Keratinocyte (primary cell): ENCODE results near the gene ILKAP. TPM values are rescaled to one million over a fixed set of nuclear protein-coding genes. Genes with fewer than 3 reads are reported as not detected.

Experiments
- DNase-seq: peaks from one replicate; pipeline ENCODE4 v3.0.0-alpha.2; 2011; ENCODE audit warnings: low read depth, missing footprints, low spot score
- FAIRE-seq: peaks from 2 replicates; lab custom pipeline; 2011; peaks lifted over from hg19 to GRCh38; lab: Jason Lieb, UNC
- H2AFZ ChIP-seq: 2 replicates; pipeline ENCODE4 v1.6.0; 2012; ENCODE audit warnings: low read length, control low read depth, inconsistent platforms; ENCODE audit not compliant: control insufficient read depth
- H3K27ac ChIP-seq: 2 replicates; pipeline ENCODE4 v1.5.1; 2011; ENCODE audit warnings: low read length; ENCODE audit not compliant: control insufficient read depth, insufficient read depth
- H3K27me3 ChIP-seq: 3 replicates; pipeline ENCODE4 v1.6.0; 2011; ENCODE audit warnings: low read length; ENCODE audit not compliant: control insufficient read depth, insufficient read depth; ENCODE audit errors: extremely low read depth
- H3K36me3 ChIP-seq, 2 experiments: 2 replicates in 1 of 2; 3 replicates in 1 of 2; pipeline ENCODE4 v1.5.1; 2011; ENCODE audit warnings: low read length in 2 of 2, mild to moderate bottlenecking in 1 of 2; ENCODE audit not compliant: control insufficient read depth in 2 of 2, insufficient read depth in 2 of 2; ENCODE audit errors: extremely low read depth in 1 of 2
- H3K4me1 ChIP-seq: 3 replicates; pipeline ENCODE4 v1.5.1; 2011; ENCODE audit warnings: low read length; ENCODE audit not compliant: control insufficient read depth, insufficient read depth; ENCODE audit errors: extremely low read depth
- H3K4me2 ChIP-seq: 3 replicates; pipeline ENCODE4 v1.6.0; 2011; ENCODE audit warnings: low read depth, low read length; ENCODE audit not compliant: control insufficient read depth, insufficient read depth; ENCODE audit errors: extremely low read depth
- H3K4me3 ChIP-seq, 3 experiments: fragments of 200-600 bp in 1 of 3; sonication (generic) in 1 of 3; 2 replicates in 2 of 3; 3 replicates in 1 of 3; pipeline ENCODE4 v1.5.1; 2011 to 2016; ENCODE audit warnings: low read length in 3 of 3, mild to moderate bottlenecking in 3 of 3, control low read depth in 2 of 3, inconsistent platforms in 1 of 3, low read depth in 1 of 3, mixed read lengths in 1 of 3, mixed run types in 1 of 3, moderate library complexity in 1 of 3; ENCODE audit not compliant: control insufficient read depth in 2 of 3, insufficient read depth in 2 of 3; ENCODE audit errors: extremely low read depth in 1 of 3
- H3K79me2 ChIP-seq: 2 replicates; pipeline ENCODE4 v1.6.0; 2012; ENCODE audit warnings: low read length; ENCODE audit not compliant: control insufficient read depth, insufficient read depth
- H3K9ac ChIP-seq: 3 replicates; pipeline ENCODE4 v1.6.0; 2011; ENCODE audit warnings: low read length; ENCODE audit not compliant: control insufficient read depth, insufficient read depth; ENCODE audit errors: extremely low read depth
- H3K9me1 ChIP-seq: 3 replicates; pipeline ENCODE4 v1.6.0; 2011; ENCODE audit warnings: low read length; ENCODE audit not compliant: control insufficient read depth, insufficient read depth; ENCODE audit errors: extremely low read depth
- H3K9me3 ChIP-seq: 2 replicates; pipeline ENCODE4 v1.5.1; 2012; ENCODE audit warnings: low read depth, low read length; ENCODE audit not compliant: control insufficient read depth
- H4K20me1 ChIP-seq: 3 replicates; pipeline ENCODE4 v1.6.0; 2011; ENCODE audit warnings: low read length; ENCODE audit not compliant: control insufficient read depth, insufficient read depth; ENCODE audit errors: extremely low read depth
- EZH2 ChIP-seq: IDR thresholded peaks from one replicate; pipeline ENCODE4 v1.6.1; 2012; ENCODE audit warnings: inconsistent platforms, mild to moderate bottlenecking, low read length, moderate library complexity
- dilution Hi-C: fragments of 300-500 bp; cut with MboI; formaldehyde crosslinking; loops from one replicate; pipeline ENCODE4 v1.7.0; 2020; ENCODE audit warnings: low sequenced_read_pairs; ENCODE audit not compliant: extremely low pct_ligation_motif_present
- polyA plus RNA-seq, 5 experiments: library from polyadenylated mRNA; depleted of rRNA in 3 of 5; stranded (reverse) in 3 of 5; stranded (forward) in 1 of 5; unstranded in 1 of 5; fragments of >200 nt; gene quantifications; 1 replicate in 1 of 5; 2 replicates in 3 of 5; 3 replicates in 1 of 5; pipeline versions ENCODE4 v1.2.1 to v1.2.3, GENCODE V29; 2011 to 2012; ENCODE audit warnings: missing spikeins in 2 of 5, low read depth in 1 of 5, low replicate concordance in 1 of 5
- TF ChIP-seq, protein P1 (sequence below), 3 experiments: IDR thresholded peaks in 1 of 3; conservative IDR thresholded peaks in 1 of 3; optimal IDR thresholded peaks in 1 of 3; 2 replicates in 2 of 3; 3 replicates in 1 of 3; pipeline versions ENCODE3 to v1.5.1; 2011; ENCODE audit warnings: low read length in 3 of 3, mild to moderate bottlenecking in 3 of 3, moderate library complexity in 2 of 3, control low read depth in 1 of 3, inconsistent platforms in 1 of 3; ENCODE audit not compliant: insufficient read depth in 2 of 3; ENCODE audit errors: extremely low read depth in 1 of 3

The ILKAP gene
- polyA plus RNA-seq, 1 donor (not counting 4 experiments of a cell fraction or from before 2014, with no cell fraction given): 39.1 TPM

DNA sequence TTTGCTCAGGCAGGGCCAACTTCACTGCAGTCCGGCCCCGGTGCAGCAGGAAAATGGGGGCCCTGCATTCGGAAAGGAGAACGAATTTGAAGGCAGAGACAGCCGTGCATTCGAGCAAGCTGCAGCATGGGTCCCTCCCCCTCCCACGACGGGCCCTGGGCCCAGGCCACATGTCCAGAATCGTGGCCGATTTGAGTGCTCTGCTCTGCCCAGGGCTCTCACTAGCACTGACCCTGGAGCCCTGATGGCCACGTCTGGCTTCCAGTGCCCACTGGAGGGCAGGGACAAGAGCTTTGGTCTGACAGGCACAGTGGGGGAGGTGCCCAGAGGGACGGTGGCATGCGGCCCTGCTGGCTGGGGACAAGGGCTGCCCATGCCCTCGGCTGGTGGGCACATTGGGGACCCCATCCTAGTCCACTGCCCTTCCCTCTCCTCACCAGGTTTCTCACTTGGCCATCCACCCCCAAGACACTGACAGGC lies 79.5 kb downstream of the ILKAP start:
- Histone ChIP-seq H3K36me3 (no peaks in the 10 kb centered on the region), H2AFZ (no peak overlapping the region), H3K4me2 (no peak overlapping the region), H3K9ac (no peak overlapping the region), H3K27me3 (peaks cover 29% of the 10 kb centered on the region), H3K4me3 (no peak overlapping the region), H3K79me2 (no peaks in the 10 kb centered on the region), H3K4me1 (no peaks in the 10 kb centered on the region), H3K9me3 (no peaks in the 10 kb centered on the region), H4K20me1 (no peaks in the 10 kb centered on the region), H3K9me1 (no peaks in the 10 kb centered on the region), H3K27ac (no peak overlapping the region)
- dilution Hi-C loops: no loop called here
- FAIRE-seq (no peak), DNase-seq (no peak)
- TF ChIP-seq, protein P1, sequence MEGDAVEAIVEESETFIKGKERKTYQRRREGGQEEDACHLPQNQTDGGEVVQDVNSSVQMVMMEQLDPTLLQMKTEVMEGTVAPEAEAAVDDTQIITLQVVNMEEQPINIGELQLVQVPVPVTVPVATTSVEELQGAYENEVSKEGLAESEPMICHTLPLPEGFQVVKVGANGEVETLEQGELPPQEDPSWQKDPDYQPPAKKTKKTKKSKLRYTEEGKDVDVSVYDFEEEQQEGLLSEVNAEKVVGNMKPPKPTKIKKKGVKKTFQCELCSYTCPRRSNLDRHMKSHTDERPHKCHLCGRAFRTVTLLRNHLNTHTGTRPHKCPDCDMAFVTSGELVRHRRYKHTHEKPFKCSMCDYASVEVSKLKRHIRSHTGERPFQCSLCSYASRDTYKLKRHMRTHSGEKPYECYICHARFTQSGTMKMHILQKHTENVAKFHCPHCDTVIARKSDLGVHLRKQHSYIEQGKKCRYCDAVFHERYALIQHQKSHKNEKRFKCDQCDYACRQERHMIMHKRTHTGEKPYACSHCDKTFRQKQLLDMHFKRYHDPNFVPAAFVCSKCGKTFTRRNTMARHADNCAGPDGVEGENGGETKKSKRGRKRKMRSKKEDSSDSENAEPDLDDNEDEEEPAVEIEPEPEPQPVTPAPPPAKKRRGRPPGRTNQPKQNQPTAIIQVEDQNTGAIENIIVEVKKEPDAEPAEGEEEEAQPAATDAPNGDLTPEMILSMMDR (optimal IDR thresholded peaks at IDR 0.05 in 1 of 3, IDR thresholded peaks at IDR 0.05 in 1 of 3, conservative IDR thresholded peaks at IDR 0.05 in 1 of 3; ENCODE audit: extremely low read depth in 1 of 3, insufficient read depth in 2 of 3, low read length in 3 of 3): no peak
- no peak for TF ChIP-seq EZH2

DNA sequence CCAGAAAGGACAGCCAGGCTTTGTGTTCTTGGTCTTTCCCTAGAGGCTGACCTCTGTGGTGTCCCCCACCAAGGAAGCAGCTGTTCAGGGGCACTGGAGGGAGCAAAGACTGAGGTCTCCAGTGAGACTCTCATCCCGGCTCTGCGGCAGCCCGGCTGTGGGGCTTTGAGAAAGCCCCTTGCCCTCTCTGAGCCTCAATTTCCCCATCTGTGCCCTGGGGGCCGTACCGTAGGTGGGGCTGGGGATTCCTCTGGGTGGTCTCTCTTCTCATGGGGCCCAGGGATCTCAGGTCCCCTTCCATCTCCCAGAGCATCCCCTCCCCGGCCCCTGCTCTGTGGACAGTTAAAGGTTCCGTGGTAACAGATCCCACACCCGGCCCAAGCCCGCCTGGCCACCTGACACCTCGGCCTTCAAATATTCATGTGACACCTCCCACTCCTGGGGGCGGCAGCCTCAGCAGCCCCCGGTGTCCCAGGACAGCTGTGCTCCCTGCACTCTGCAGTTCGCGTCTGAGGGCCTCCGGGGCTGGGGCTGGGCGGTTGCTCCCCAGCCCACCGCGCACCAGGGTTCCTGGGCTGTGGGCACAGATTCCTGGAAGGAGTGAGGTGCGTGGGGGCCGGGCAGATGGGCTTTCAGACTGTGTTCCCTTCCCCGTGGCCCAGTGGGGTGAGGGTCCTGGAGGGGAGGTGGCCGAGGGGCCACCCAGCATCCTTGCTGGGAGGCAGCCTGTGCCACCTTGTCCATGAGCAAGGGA lies 80.1 kb downstream of the ILKAP start:
- H3K4me3 ChIP-seq: no peak overlapping the region
- no peak overlapping the region for H2AFZ ChIP-seq
- peaks cover 29% of the 10 kb centered on the region for H3K27me3 ChIP-seq
- no peaks in the 10 kb centered on the region for H3K9me3 ChIP-seq
- no peak overlapping the region for H3K9ac ChIP-seq
- TF ChIP-seq, protein P1 (optimal IDR thresholded peaks at IDR 0.05 in 1 of 3, IDR thresholded peaks at IDR 0.05 in 1 of 3, conservative IDR thresholded peaks at IDR 0.05 in 1 of 3; ENCODE audit: extremely low read depth in 1 of 3, insufficient read depth in 2 of 3, low read length in 3 of 3): no peak
- TF ChIP-seq EZH2: no peak
- dilution Hi-C loops: no loop called here
- no peaks in the 10 kb centered on the region for H3K79me2 ChIP-seq
- DNase-seq (no peak), FAIRE-seq (no peak)
- no peaks in the 10 kb centered on the region for H4K20me1 ChIP-seq
- no peak overlapping the region for H3K4me2 ChIP-seq
- H3K9me1 ChIP-seq: no peaks in the 10 kb centered on the region
- H3K36me3 ChIP-seq: no peaks in the 10 kb centered on the region
- no peaks in the 10 kb centered on the region for H3K4me1 ChIP-seq
- no peak overlapping the region for H3K27ac ChIP-seq
